BE2C (cell line): ENCODE data around the gene COG2.
"Not testable (repeated sequence)": the region's sequence is repeated elsewhere in the genome, so short reads cannot be mapped to it uniquely, and the experiment has no call there.

Experiments used
- DNase-seq: peaks from one replicate; pipeline ENCODE4 v3.0.0-alpha.2; 2020
- H3K27me3 ChIP-seq: fragments of 250-450 bp; sonication (Bioruptor Pico); 2 replicates; pipeline ENCODE4 v1.5.1; 2020; ENCODE audit warnings: mild to moderate bottlenecking
- H3K36me3 ChIP-seq: fragments of 250-450 bp; sonication (Bioruptor Pico); 2 replicates; pipeline ENCODE4 v1.5.1; 2020; ENCODE audit warnings: mild to moderate bottlenecking
- H3K4me1 ChIP-seq: fragments of 250-450 bp; sonication (Bioruptor Pico); 2 replicates; pipeline ENCODE4 v1.5.1; 2020
- H3K4me3 ChIP-seq: 2 replicates; pipeline ENCODE4 v1.5.1; 2011; ENCODE audit warnings: low read depth, low read length
- H3K9me3 ChIP-seq: fragments of 250-450 bp; sonication (Bioruptor Pico); 2 replicates; pipeline ENCODE4 v1.5.1; 2020
- TF ChIP-seq, protein P1 (sequence below): IDR thresholded peaks from 2 replicates; pipeline ENCODE4 v1.5.1; 2012; ENCODE audit warnings: mild to moderate bottlenecking, low read depth, low read length

COG2 gene

DNA sequence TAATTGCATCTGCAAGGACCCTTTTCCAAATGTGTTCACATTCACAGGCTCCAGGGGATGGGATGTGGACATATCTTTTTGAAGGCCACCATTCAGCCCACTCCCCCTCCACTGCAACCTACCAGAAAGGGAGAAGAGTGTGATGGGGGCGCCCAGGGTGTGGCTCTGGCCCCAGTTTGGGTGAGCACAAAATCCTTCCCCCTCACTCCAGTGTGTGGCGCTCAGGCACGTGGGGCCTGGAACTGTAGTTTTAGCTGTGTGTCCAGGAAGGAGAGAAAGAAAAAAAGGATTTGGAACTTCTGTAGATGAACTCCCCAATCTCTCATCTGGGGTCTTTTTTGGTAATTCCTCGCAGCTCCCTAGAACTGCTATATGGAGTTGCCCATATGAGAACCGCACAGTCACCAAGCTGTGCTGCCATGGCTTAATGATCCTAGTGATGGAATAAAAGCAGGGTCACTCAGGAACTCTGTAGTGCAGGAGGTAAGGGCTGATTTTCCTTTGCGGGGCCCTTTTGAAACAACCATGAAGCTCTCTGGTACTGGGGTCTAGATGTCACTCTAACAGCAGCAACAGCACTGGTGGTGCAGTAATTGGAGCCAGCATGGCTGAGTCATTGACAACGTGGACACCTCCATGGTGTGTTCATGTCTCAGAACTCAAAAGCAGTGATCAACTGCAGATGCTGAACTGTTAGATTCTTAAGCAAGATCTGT is 54.6 kb downstream of the COG2 start:
- Histone ChIP-seq H3K4me1 (no peaks in the 10 kb centered on the region), H3K9me3 (no peaks in the 10 kb centered on the region), H3K36me3 (peaks cover 4% of the 10 kb centered on the region), H3K4me3 (no peak overlapping the region), H3K27me3 (no peaks in the 10 kb centered on the region)
- TF ChIP-seq, protein P1, sequence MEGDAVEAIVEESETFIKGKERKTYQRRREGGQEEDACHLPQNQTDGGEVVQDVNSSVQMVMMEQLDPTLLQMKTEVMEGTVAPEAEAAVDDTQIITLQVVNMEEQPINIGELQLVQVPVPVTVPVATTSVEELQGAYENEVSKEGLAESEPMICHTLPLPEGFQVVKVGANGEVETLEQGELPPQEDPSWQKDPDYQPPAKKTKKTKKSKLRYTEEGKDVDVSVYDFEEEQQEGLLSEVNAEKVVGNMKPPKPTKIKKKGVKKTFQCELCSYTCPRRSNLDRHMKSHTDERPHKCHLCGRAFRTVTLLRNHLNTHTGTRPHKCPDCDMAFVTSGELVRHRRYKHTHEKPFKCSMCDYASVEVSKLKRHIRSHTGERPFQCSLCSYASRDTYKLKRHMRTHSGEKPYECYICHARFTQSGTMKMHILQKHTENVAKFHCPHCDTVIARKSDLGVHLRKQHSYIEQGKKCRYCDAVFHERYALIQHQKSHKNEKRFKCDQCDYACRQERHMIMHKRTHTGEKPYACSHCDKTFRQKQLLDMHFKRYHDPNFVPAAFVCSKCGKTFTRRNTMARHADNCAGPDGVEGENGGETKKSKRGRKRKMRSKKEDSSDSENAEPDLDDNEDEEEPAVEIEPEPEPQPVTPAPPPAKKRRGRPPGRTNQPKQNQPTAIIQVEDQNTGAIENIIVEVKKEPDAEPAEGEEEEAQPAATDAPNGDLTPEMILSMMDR: no peak
- no peak for DNase-seq

DNA sequence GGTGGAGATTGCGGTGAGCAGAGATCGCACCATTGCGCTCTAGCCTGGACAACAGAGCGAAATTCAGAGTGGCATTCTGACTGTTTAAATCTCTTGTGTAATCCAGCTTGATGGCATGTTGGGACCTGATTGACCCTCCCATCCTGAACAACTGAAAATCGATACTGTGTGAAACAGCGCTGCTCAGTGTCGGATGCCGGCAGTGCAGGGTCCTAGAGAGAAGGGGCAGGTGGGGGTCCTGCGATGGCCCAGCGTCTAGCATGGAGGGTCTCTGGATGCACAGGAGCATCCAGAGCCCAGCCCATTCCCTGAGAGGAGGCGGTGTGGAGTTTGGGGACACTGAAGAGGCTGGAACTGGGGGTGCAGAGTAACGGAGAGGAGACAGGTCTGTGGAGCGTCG is 55.8 kb downstream of the COG2 start:
- Histone ChIP-seq H3K9me3 (no peaks in the 10 kb centered on the region), H3K4me3 (no peak overlapping the region), H3K4me1 (no peaks in the 10 kb centered on the region), H3K27me3 (no peaks in the 10 kb centered on the region), H3K36me3 (no peaks in the 10 kb centered on the region; the same call in none of the 2 replicates)
- no peak for DNase-seq
- TF ChIP-seq, protein P1: no peak

- H3K9me3 ChIP-seq, H3K4me1 ChIP-seq, H3K27me3 ChIP-seq, H3K36me3 ChIP-seq, DNase-seq, H3K4me3 ChIP-seq: not testable (repeated sequence)
Observed at GRCh38 chr1:230698964-230699363, 56.7 kb downstream of the COG2 start.

GRCh38 chr1:230699716-230700115 is 57.4 kb downstream of the COG2 start:
- no peak overlapping the region for H3K4me3 ChIP-seq
- DNase-seq: no peak
- TF ChIP-seq, protein P1: no peak
- H3K9me3 ChIP-seq: no peaks in the 10 kb centered on the region
- H3K27me3 ChIP-seq: no peaks in the 10 kb centered on the region
- no peaks in the 10 kb centered on the region for H3K4me1 ChIP-seq
- no peaks in the 10 kb centered on the region; the same call in 1 of the 2 replicates for H3K36me3 ChIP-seq

DNA sequence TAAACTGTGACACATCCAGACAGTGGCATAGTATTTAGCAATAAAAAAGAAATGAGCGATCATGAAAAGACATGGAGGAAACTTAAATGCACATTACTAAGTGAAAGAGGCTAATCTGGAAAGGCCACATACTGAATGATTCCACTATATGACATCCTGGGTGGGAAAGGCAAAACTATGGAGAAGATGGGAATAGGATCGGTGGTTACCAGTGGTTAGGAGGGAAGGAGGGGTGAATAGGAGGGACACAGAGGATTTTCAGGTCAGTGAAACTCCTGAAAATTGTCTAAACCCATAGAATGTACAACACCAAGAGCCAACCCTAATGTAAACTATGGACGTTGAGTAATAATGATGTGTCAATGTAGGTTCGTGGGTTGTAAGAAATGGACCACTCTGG is 57.9 kb downstream of the COG2 start:
- TF ChIP-seq, protein P1: no peak
- Histone ChIP-seq H3K36me3 (no peaks in the 10 kb centered on the region), H3K4me1 (no peaks in the 10 kb centered on the region), H3K27me3 (no peaks in the 10 kb centered on the region), H3K9me3 (no peaks in the 10 kb centered on the region), H3K4me3 (no peak overlapping the region)
- DNase-seq: no peak

- no peaks in the 10 kb centered on the region for H3K36me3 ChIP-seq
- H3K27me3 ChIP-seq: no peaks in the 10 kb centered on the region
- H3K4me1 ChIP-seq: no peaks in the 10 kb centered on the region
- no peaks in the 10 kb centered on the region for H3K9me3 ChIP-seq
- DNase-seq: no peak
- H3K4me3 ChIP-seq: no peak overlapping the region
- TF ChIP-seq, protein P1: no peak
Observed at GRCh38 chr1:230701434-230701833, 59.2 kb downstream of the COG2 start.
